Upper lobe of right lung (tissue), 1 donor: Measurements from ENCODE around the gene APBA2. TPM values are rescaled to one million over a fixed set of nuclear protein-coding genes. Genes with fewer than 3 reads are reported as not detected.

Source experiments
- ATAC-seq: fragments of 200-7000 bp; cut with Tn5 transposase; one replicate; pipeline ENCODE4 v1.9.1; 2020; ENCODE audit warnings: mild to moderate bottlenecking, moderate library complexity
- DNase-seq: peaks from one replicate; pipeline ENCODE4 v3.0.0-alpha.2; 2020
- H3K27ac ChIP-seq: fragments of 200-600 bp; one replicate; pipeline ENCODE4 v1.8.0; 2022
- H3K27me3 ChIP-seq: fragments of 200-600 bp; one replicate; pipeline ENCODE4 v1.8.0; 2022; ENCODE audit warnings: mild to moderate bottlenecking
- H3K36me3 ChIP-seq: fragments of 200-600 bp; one replicate; pipeline ENCODE4 v1.8.0; 2022
- H3K4me1 ChIP-seq: fragments of 200-600 bp; one replicate; pipeline ENCODE4 v1.8.0; 2022
- H3K4me3 ChIP-seq: fragments of 200-600 bp; one replicate; pipeline ENCODE4 v1.8.0; 2022; ENCODE audit warnings: mild to moderate bottlenecking
- H3K9me3 ChIP-seq: fragments of 200-600 bp; one replicate; pipeline ENCODE4 v1.8.0; 2022
- CTCF ChIP-seq: fragments of 200-600 bp; IDR thresholded peaks from one replicate; pipeline ENCODE4 v1.8.0; 2022; ENCODE audit warnings: antibody characterized with exemption
- intact Hi-C: fragments of 100-400 bp; cut with DNase I; formaldehyde crosslinking; loops from one replicate; pipeline ENCODE4 v1.11.0; 2022
- total RNA-seq: library from RNA; stranded (reverse); fragmentation: NEBNext Ultra II Directional; extraction: Animal tissue kit (Norgen Biotek cat#: 25700); gene quantifications from one replicate; pipeline ENCODE4 v1.2.1, GENCODE V29; 2021
- donor health status: DM: no; HTN: yes; CAD: no; lungs with severe emphysema.

Gene APBA2
- total RNA-seq, 1 donor from 2014 or later = 4.2 TPM

GRCh38 chr15:28948036-28948435, 62.3 kb downstream of the APBA2 start:
- no peak overlapping the region for H3K27ac ChIP-seq
- DNase-seq = no peak

GRCh38 chr15:28950916-28951315, 65.1 kb downstream of the APBA2 start:
- Histone ChIP-seq H3K4me3 (no peak overlapping the region), H3K27me3 (no peaks in the 10 kb centered on the region), H3K36me3 (no peaks in the 10 kb centered on the region), H3K9me3 (no peaks in the 10 kb centered on the region), H3K27ac (no peak overlapping the region), H3K4me1 (no peaks in the 10 kb centered on the region)
- ATAC-seq (no peak), DNase-seq (no peak)
- intact Hi-C loops = no loop called here
- no peak for TF ChIP-seq CTCF

More at GRCh38 chr15:28948036-28948435, 62.3 kb downstream of the APBA2 start:
- TF ChIP-seq CTCF = no peak
- no peak overlapping the region for H3K4me3 ChIP-seq
- ATAC-seq = no peak
- H3K9me3 ChIP-seq = no peaks in the 10 kb centered on the region
- no peaks in the 10 kb centered on the region for H3K27me3 ChIP-seq
- no peaks in the 10 kb centered on the region for H3K4me1 ChIP-seq
- H3K36me3 ChIP-seq = no peaks in the 10 kb centered on the region
- intact Hi-C loops = no loop called here

DNA sequence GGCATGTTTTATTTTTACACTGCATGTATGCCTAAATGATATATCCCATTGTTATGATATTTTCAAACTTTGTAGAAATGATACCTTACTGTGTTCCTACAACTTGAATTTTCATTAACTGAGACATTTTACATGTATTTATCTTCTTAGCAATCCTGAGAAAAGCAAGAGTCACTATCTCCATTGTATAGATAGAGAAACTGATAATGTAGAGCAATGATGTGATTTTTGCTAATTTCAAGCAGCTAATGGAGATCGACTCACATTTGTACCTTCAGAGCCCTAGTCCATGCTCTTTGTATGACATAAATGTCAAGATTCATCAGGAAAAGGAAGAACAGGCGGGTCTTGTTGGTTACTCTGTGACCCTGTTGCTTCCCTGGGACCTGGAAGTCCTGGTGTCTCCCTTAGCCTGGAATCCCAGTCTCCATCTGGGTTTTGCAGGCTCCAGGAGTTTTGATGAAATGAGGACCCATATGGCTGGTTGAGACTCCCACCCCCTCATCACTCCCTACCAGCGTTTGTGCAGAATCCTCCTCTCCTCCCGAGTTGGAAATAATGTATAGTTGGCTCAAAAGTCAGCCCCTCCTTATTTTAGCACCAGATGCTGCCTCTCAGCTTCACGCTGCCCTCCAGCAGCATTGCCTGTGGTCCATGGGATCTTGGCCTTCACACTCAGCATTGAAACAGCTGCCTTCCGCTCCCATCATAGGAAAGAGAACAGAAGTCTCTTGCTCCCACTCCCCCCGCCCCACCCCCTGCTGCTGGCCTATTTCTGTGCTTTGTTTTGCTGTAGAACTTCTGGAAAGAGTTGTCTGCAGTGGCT, 67.1 kb downstream of the APBA2 start:
- intact Hi-C loops = no loop called here
- Histone ChIP-seq H3K9me3 (no peaks in the 10 kb centered on the region), H3K27ac (no peak overlapping the region), H3K4me1 (no peaks in the 10 kb centered on the region), H3K36me3 (no peaks in the 10 kb centered on the region), H3K27me3 (no peaks in the 10 kb centered on the region), H3K4me3 (no peak overlapping the region)
- DNase-seq = no peak
- ATAC-seq = no peak
- TF ChIP-seq CTCF = no peak

GRCh38 chr15:28953573-28954195, 67.9 kb downstream of the APBA2 start:
- no peak for TF ChIP-seq CTCF
- no peak for DNase-seq
- no peaks in the 10 kb centered on the region for H3K4me1 ChIP-seq
- H3K4me3 ChIP-seq = no peak overlapping the region
- no peaks in the 10 kb centered on the region for H3K9me3 ChIP-seq
- ATAC-seq = no peak
- no peaks in the 10 kb centered on the region for H3K36me3 ChIP-seq
- no peaks in the 10 kb centered on the region for H3K27me3 ChIP-seq
- intact Hi-C loops = no loop called here
- H3K27ac ChIP-seq = no peak overlapping the region

GRCh38 chr15:28954466-28955159, 68.8 kb downstream of the APBA2 start:
- no peaks in the 10 kb centered on the region for H3K36me3 ChIP-seq
- H3K27ac ChIP-seq = no peak overlapping the region
- intact Hi-C loops = no loop called here
- no peaks in the 10 kb centered on the region for H3K4me1 ChIP-seq
- H3K27me3 ChIP-seq = no peaks in the 10 kb centered on the region
- H3K9me3 ChIP-seq = no peaks in the 10 kb centered on the region
- DNase-seq (no peak), ATAC-seq (no peak)
- no peak for TF ChIP-seq CTCF
- H3K4me3 ChIP-seq = no peak overlapping the region
